GM12878 (cell line): ENCODE results near the gene ATIC.

Source experiments
- BHLHE40 ChIP-seq, 2 experiments: fragments of 450-650 bp in 1 of 2; IDR thresholded peaks; 2 replicates each; pipeline ENCODE4 v1.6.1; 2011 to 2017; ENCODE audit warnings: low read depth in 2 of 2, borderline replicate concordance in 1 of 2, improper control_type of control experiment in 1 of 2, low read length in 1 of 2, mild to moderate bottlenecking in 1 of 2
- CEBPZ ChIP-seq: fragments of 150-350 bp; IDR thresholded peaks from 2 replicates; pipeline ENCODE4 v1.6.1; 2016; ENCODE audit warnings: low read depth, low read length
- CTCF ChIP-seq, 3 experiments: IDR thresholded peaks in 2 of 3; conservative IDR thresholded peaks in 1 of 3; 2 replicates each; pipeline ENCODE4 v1.5.1; 2011; ENCODE audit warnings: low read depth in 3 of 3, low read length in 3 of 3, mild to moderate bottlenecking in 3 of 3, control low read depth in 2 of 3, moderate library complexity in 2 of 3, inconsistent platforms in 1 of 3, mixed read lengths in 1 of 3; ENCODE audit not compliant: control insufficient read depth in 2 of 3, insufficient read depth in 1 of 3; ENCODE audit errors: extremely low read depth in 1 of 3
- EP300 ChIP-seq, 2 experiments: fragments of 150-350 bp in 1 of 2; IDR thresholded peaks; 2 replicates each; pipeline ENCODE4 v1.6.1; 2011 to 2012; ENCODE audit warnings: low read depth in 2 of 2, low read length in 2 of 2, borderline replicate concordance in 1 of 2, improper control_type of control experiment in 1 of 2, inconsistent platforms in 1 of 2; ENCODE audit not compliant: control insufficient read depth in 1 of 2
- HDAC2 ChIP-seq: fragments of 200-600 bp; sonication (generic); IDR thresholded peaks from 2 replicates; pipeline ENCODE4 v1.6.1; 2017
- POLR2AphosphoS5 ChIP-seq: IDR thresholded peaks from 2 replicates; pipeline ENCODE4 v1.6.1; 2011; ENCODE audit warnings: mild to moderate bottlenecking, low read length, inconsistent platforms
- SP1 ChIP-seq: IDR thresholded peaks from one replicate; pipeline ENCODE4 v1.6.1; 2011; ENCODE audit warnings: low read depth, low read length
- TAF1 ChIP-seq: IDR thresholded peaks from 2 replicates; pipeline ENCODE4 v1.6.1; 2011; ENCODE audit warnings: mild to moderate bottlenecking, low read depth, low read length, borderline replicate concordance
- TCF7 ChIP-seq: IDR thresholded peaks from 2 replicates; pipeline ENCODE4 v1.6.1; 2014; ENCODE audit warnings: antibody characterized with exemption, borderline replicate concordance
- ZBTB4 ChIP-seq: fragments of 450-650 bp; formaldehyde crosslinking; IDR thresholded peaks from 2 replicates; pipeline ENCODE4 v1.4.0; 2022; ENCODE audit warnings: mild to moderate bottlenecking, moderate library complexity

GRCh38 chr2:215359576-215359922, 47.7 kb downstream of the ATIC start:
- TF ChIP-seq CEBPZ (no peak), TAF1 (no peak), SP1 (no peak), TCF7 (no peak), HDAC2 (no peak), BHLHE40 (IDR thresholded peaks at IDR 0.05; ENCODE audit: borderline replicate concordance in 1 of 2, low read depth in 2 of 2, low read length in 1 of 2) (no peak), EP300 (IDR thresholded peaks at IDR 0.05; ENCODE audit: borderline replicate concordance in 1 of 2, control insufficient read depth in 1 of 2, low read depth in 2 of 2, low read length in 2 of 2) (no peak), POLR2AphosphoS5 (no peak), ZBTB4 (no peak), CTCF (IDR thresholded peaks at IDR 0.05 in 2 of 3, conservative IDR thresholded peaks at IDR 0.05 in 1 of 3; ENCODE audit: control insufficient read depth in 2 of 3, extremely low read depth in 1 of 3, insufficient read depth in 1 of 3, low read depth in 3 of 3, low read length in 3 of 3) (no peak)
